IMR-90 (cell line): Measurements from ENCODE around the gene DNAH5. TPM values are rescaled to one million over a fixed set of nuclear protein-coding genes. Genes with fewer than 3 reads are reported as not detected.
A peak's percentile ranks its signal among the peaks of the same experiment; 100 is the strongest.

Experiments used
- ATAC-seq: fragments of 200-7000 bp; cut with Tn5 transposase; 2 replicates; pipeline ENCODE4 v1.9.1; 2020; ENCODE audit warnings: low read depth, mild to moderate bottlenecking, moderate library complexity
- BruUV-seq: library from RNA; stranded (reverse); fragments of 400-500 nt; replicated peaks from 2 replicates; lab custom pipeline; 2021; lab: Mats Ljungman, UMichigan
- CTCF ChIA-PET: fragments of 300-600 bp; formaldehyde crosslinking; extraction: SDS; loops from one replicate; lab custom pipeline; 2021; ENCODE audit warnings: antibody characterized with exemption; lab: Yijun Ruan, JAX
- POLR2A ChIA-PET: fragments of 300-600 bp; sonication (Branson Sonifier 250); formaldehyde crosslinking; loops from one replicate; lab custom pipeline; 2022; ENCODE audit warnings: antibody characterized with exemption; ENCODE audit not compliant: unreplicated experiment; lab: Charles Lee
- DNase-seq: peaks from one replicate; pipeline ENCODE4 v3.0.0; 2013
- H2AFZ ChIP-seq: replicated peaks from 2 replicates; pipeline ENCODE3; 2013; ENCODE audit warnings: low read length, mild to moderate bottlenecking; ENCODE audit not compliant: poor library complexity
- H2AK5ac ChIP-seq: 2 replicates; pipeline ENCODE4 v1.6.1; 2013; ENCODE audit warnings: low read depth, low read length, inconsistent platforms
- H2AK9ac ChIP-seq: replicated peaks from 2 replicates; pipeline ENCODE3; 2013; ENCODE audit warnings: mild to moderate bottlenecking, low read depth, low read length, moderate library complexity; ENCODE audit not compliant: poor library complexity
- H2BK120ac ChIP-seq: 2 replicates; pipeline ENCODE4 v1.6.1; 2013; ENCODE audit warnings: low read depth, low read length, inconsistent platforms
- H2BK15ac ChIP-seq: 3 replicates; pipeline ENCODE4 v1.6.1; 2013; ENCODE audit warnings: low read depth, low read length, inconsistent platforms
- H2BK20ac ChIP-seq: 2 replicates; pipeline ENCODE4 v1.6.1; 2013; ENCODE audit warnings: low read depth, mild to moderate bottlenecking, inconsistent platforms, low read length, moderate library complexity
- H2BK5ac ChIP-seq: 2 replicates; pipeline ENCODE4 v1.6.1; 2013; ENCODE audit warnings: mild to moderate bottlenecking, low read depth, low read length, inconsistent platforms; ENCODE audit not compliant: poor library complexity, severe bottlenecking
- H3K14ac ChIP-seq: replicated peaks from 2 replicates; pipeline ENCODE4 v1.6.1; 2013; ENCODE audit warnings: low read depth, low read length, inconsistent platforms
- H3K18ac ChIP-seq: 2 replicates; pipeline ENCODE4 v1.6.1; 2013; ENCODE audit warnings: low read depth, low read length, control low read depth
- H3K23ac ChIP-seq: 2 replicates; pipeline ENCODE4 v1.6.1; 2013; ENCODE audit warnings: low read depth, low read length, inconsistent platforms
- H3K27ac ChIP-seq: 2 replicates; pipeline ENCODE4 v1.5.1; 2013; ENCODE audit warnings: mild to moderate bottlenecking, control low read depth, low read length; ENCODE audit not compliant: insufficient read depth
- H3K27me3 ChIP-seq: 2 replicates; pipeline ENCODE4 v1.6.1; 2013; ENCODE audit warnings: low read length; ENCODE audit not compliant: control insufficient read depth, insufficient read depth
- H3K36me3 ChIP-seq: 2 replicates; pipeline ENCODE4 v1.6.1; 2013; ENCODE audit warnings: low read length, mixed read lengths; ENCODE audit not compliant: control insufficient read depth, insufficient read depth
- H3K4ac ChIP-seq: 2 replicates; pipeline ENCODE4 v1.6.1; 2013; ENCODE audit warnings: low read depth, low read length, inconsistent platforms
- H3K4me1 ChIP-seq: 2 replicates; pipeline ENCODE4 v1.6.1; 2013; ENCODE audit warnings: low read length, mixed read lengths; ENCODE audit not compliant: control insufficient read depth, insufficient read depth
- H3K4me2 ChIP-seq: 2 replicates; pipeline ENCODE4 v1.6.1; 2013; ENCODE audit warnings: low read depth, mild to moderate bottlenecking, control low read depth, low read length, moderate library complexity
- H3K4me3 ChIP-seq: 2 replicates; pipeline ENCODE4 v1.5.1; 2013; ENCODE audit warnings: low read depth, mild to moderate bottlenecking, control low read depth, low read length, moderate library complexity; ENCODE audit not compliant: insufficient read depth
- H3K56ac ChIP-seq: 2 replicates; pipeline ENCODE4 v1.6.1; 2013; ENCODE audit warnings: low read length, inconsistent platforms; ENCODE audit not compliant: insufficient read depth; ENCODE audit errors: extremely low read depth
- H3K79me1 ChIP-seq, 2 experiments: 2 replicates each; pipeline ENCODE4 v1.6.1; 2013; ENCODE audit warnings: low read length in 2 of 2, inconsistent platforms in 1 of 2, low read depth in 1 of 2
- H3K9ac ChIP-seq: 2 replicates; pipeline ENCODE4 v1.6.1; 2013; ENCODE audit warnings: low read depth, low read length, control low read depth
- H3K9me1 ChIP-seq: 2 replicates; pipeline ENCODE4 v1.6.1; 2013; ENCODE audit warnings: low read length, inconsistent platforms; ENCODE audit not compliant: insufficient read depth
- H3K9me3 ChIP-seq: 2 replicates; pipeline ENCODE4 v1.6.1; 2013; ENCODE audit warnings: low read length; ENCODE audit not compliant: control insufficient read depth, insufficient read depth
- H4K20me1 ChIP-seq: 2 replicates; pipeline ENCODE4 v1.6.1; 2013; ENCODE audit warnings: low read length, inconsistent platforms; ENCODE audit not compliant: insufficient read depth
- H4K5ac ChIP-seq: 2 replicates; pipeline ENCODE4 v1.6.1; 2013; ENCODE audit warnings: mild to moderate bottlenecking, low read depth, low read length, control low read depth
- H4K8ac ChIP-seq, 2 experiments: 2 replicates each; pipeline ENCODE4 v1.6.1; 2013; ENCODE audit warnings: low read depth in 2 of 2, low read length in 2 of 2, control low read depth in 1 of 2, inconsistent platforms in 1 of 2
- H4K91ac ChIP-seq: 2 replicates; pipeline ENCODE4 v1.6.1; 2013; ENCODE audit warnings: low read depth, low read length, inconsistent platforms; ENCODE audit not compliant: insufficient read depth
- CEBPB ChIP-seq: IDR thresholded peaks from 2 replicates; pipeline ENCODE4 v1.6.1; 2012; ENCODE audit warnings: low read depth, low read length, improper control_type of control experiment
- ELK1 ChIP-seq: fragments of 150-350 bp; IDR thresholded peaks from 2 replicates; pipeline ENCODE4 v1.6.1; 2016; ENCODE audit warnings: low read depth, mild to moderate bottlenecking, low read length, moderate library complexity, borderline replicate concordance
- FOS ChIP-seq: fragments of 150-350 bp; IDR thresholded peaks from 2 replicates; pipeline ENCODE4 v1.6.1; 2016; ENCODE audit warnings: low read depth, low read length
- MXI1 ChIP-seq: IDR thresholded peaks from 2 replicates; pipeline ENCODE4 v1.6.1; 2012; ENCODE audit warnings: low read depth, mild to moderate bottlenecking, low read length, moderate library complexity, borderline replicate concordance
- POLR2A ChIP-seq: IDR thresholded peaks from 2 replicates; pipeline ENCODE4 v1.6.1; 2012; ENCODE audit warnings: mild to moderate bottlenecking, low read depth, low read length
- RCOR1 ChIP-seq: IDR thresholded peaks from 2 replicates; pipeline ENCODE4 v1.6.1; 2012; ENCODE audit warnings: mild to moderate bottlenecking, low read length, improper control_type of control experiment; ENCODE audit not compliant: insufficient replicate concordance
- RFX5 ChIP-seq: IDR thresholded peaks from 2 replicates; pipeline ENCODE4 v1.8.0; 2012; ENCODE audit warnings: low read depth, mild to moderate bottlenecking, low read length, moderate library complexity
- SMC3 ChIP-seq: fragments of 150-350 bp; IDR thresholded peaks from 2 replicates; pipeline ENCODE4 v1.6.1; 2016; ENCODE audit warnings: low read depth, mild to moderate bottlenecking, antibody characterized with exemption, low read length, moderate library complexity
- USF2 ChIP-seq: fragments of 150-350 bp; IDR thresholded peaks from 2 replicates; pipeline ENCODE4 v1.6.1; 2017; ENCODE audit warnings: mild to moderate bottlenecking, antibody characterized with exemption, low read length, low read depth
- WGBS, 2 experiments: methylation state at CpG; one replicate each; pipeline versions ENCODE4 v1.1.5 to v1.1.7; 2013; ENCODE audit warnings: missing lambda C conversion rate in 2 of 2; ENCODE audit not compliant: insufficient read length in 1 of 2; ENCODE audit errors: extremely low coverage in 2 of 2; 5-methylcytosine and 5-hydroxymethylcytosine counted together
- dilution Hi-C: fragments of 300-500 bp; cut with HindIII; formaldehyde crosslinking; loops from one replicate; pipeline ENCODE4 v1.14.3; 2018; ENCODE audit warnings: low sequenced_read_pairs; ENCODE audit not compliant: unreplicated experiment
- in situ Hi-C: fragments of 300-500 bp; cut with MboI; formaldehyde crosslinking; loops from 3 replicates; pipeline ENCODE4 v1.14.3; 2019; ENCODE audit warnings: low sequenced_read_pairs, inconsistent platforms, mixed read lengths
- intact Hi-C: fragments of 100-400 bp; cut with micrococcal nuclease; formaldehyde crosslinking; loops from 2 replicates; pipeline ENCODE4 v1.10.0; 2022
- polyA plus RNA-seq, 3 experiments: library from polyadenylated mRNA; depleted of rRNA; stranded (reverse); fragments of >200 nt; gene quantifications; 2 replicates each; pipeline ENCODE4 v1.2.3, GENCODE V29; 2012; ENCODE audit warnings: low replicate concordance in 1 of 3
- total RNA-seq: library from RNA; depleted of rRNA; stranded (reverse); fragments of >200 nt; gene quantifications from 2 replicates; pipeline ENCODE4 v1.2.3, GENCODE V29; 2012

Gene DNAH5
- total and polyA plus RNA-seq, 2 of the 4 experiments (the other 2 are of a cell fraction): 1.9 to 4.3 TPM

GRCh38 chr5:13990896-13991295 lies 46.4 kb upstream of the DNAH5 start:
- H4K8ac ChIP-seq: peak overlapping the region; percentile 73 to 81
- peaks cover 39 to 76% of the 10 kb centered on the region in 2 experiments for H3K79me1 ChIP-seq
- H2BK20ac ChIP-seq: peak overlapping the region; percentile 90
- H3K4me3 ChIP-seq: no peak overlapping the region
- H3K23ac ChIP-seq: peak overlapping the region; percentile 95
- no peaks in the 10 kb centered on the region for H3K36me3 ChIP-seq
- H3K27me3 ChIP-seq: no peaks in the 10 kb centered on the region
- H2AK9ac ChIP-seq: no peak overlapping the region
- H3K4ac ChIP-seq: peak overlapping the region; percentile 86
- peak overlapping the region; percentile 61; the same call in 1 of the 2 replicates for H3K56ac ChIP-seq
- H4K20me1 ChIP-seq: no peaks in the 10 kb centered on the region
- H2BK5ac ChIP-seq: peak overlapping the region; percentile 68
- intact Hi-C loops: no loop called here
- H2BK15ac ChIP-seq: peak overlapping the region; percentile 96; the same call in 2 of the 3 replicates
- ChIA-PET CTCF (no interaction called here), POLR2A (no interaction called here)
- peak overlapping the region; percentile 79 for H3K27ac ChIP-seq
- no TSS peak for BruUV-seq
- peak overlapping the region; percentile 88 for H3K18ac ChIP-seq
- WGBS, 2 experiments: no CpG with 5 or more reads among the region's 2 CpGs
- ATAC-seq (no peak), DNase-seq (no peak)
- no peak for TF ChIP-seq ELK1
- TF ChIP-seq SMC3: no peak
- TF ChIP-seq RCOR1: no peak
- TF ChIP-seq CEBPB: no peak
- no peak for TF ChIP-seq RFX5
- no peak for TF ChIP-seq USF2
- no peak for TF ChIP-seq MXI1
- no peak for TF ChIP-seq FOS
- no peak for TF ChIP-seq POLR2A
- peaks cover 26% of the 10 kb centered on the region for H3K4me1 ChIP-seq
- no peak overlapping the region for H2AFZ ChIP-seq
- dilution Hi-C loops: no loop called here
- peak overlapping the region; percentile 98 for H2AK5ac ChIP-seq
- H2BK120ac ChIP-seq: peak overlapping the region; percentile 93
- H3K14ac ChIP-seq: peak overlapping the region; percentile 71
- peaks cover 20% of the 10 kb centered on the region for H3K9me1 ChIP-seq
- H3K4me2 ChIP-seq: no peak overlapping the region
- H4K5ac ChIP-seq: peak overlapping the region; percentile 98
- 0 out of 2 replicates have a peak overlapping the region, but pooled peaks have one; percentile 6 for H3K9ac ChIP-seq
- in situ Hi-C loops: loop anchor here (25.0 kb wide), 1 partner anchor 671 kb away; the partner anchor contains the start of gene OTULIN
- no peaks in the 10 kb centered on the region for H3K9me3 ChIP-seq
- H4K91ac ChIP-seq: peak overlapping the region; percentile 92
